PC-3 (cell line): ENCODE data around the gene GREB1L. TPM values are rescaled to one million over a fixed set of nuclear protein-coding genes. Genes with fewer than 3 reads are reported as not detected.
A peak's percentile ranks its signal among the peaks of the same experiment; 100 is the strongest.

Experiments used
- ATAC-seq: fragments of 200-7000 bp; cut with Tn5 transposase; 2 replicates; pipeline ENCODE4 v1.9.1; 2020; ENCODE audit warnings: mild to moderate bottlenecking, moderate library complexity
- BruUV-seq: library from RNA; stranded (reverse); fragments of 400-500 nt; replicated peaks from 2 replicates; lab custom pipeline; 2021; lab: Mats Ljungman, UMichigan
- CTCF ChIA-PET: fragments of 300-600 bp; sonication (Branson Sonifier 250); formaldehyde crosslinking; loops from one replicate; lab custom pipeline; 2022; ENCODE audit warnings: antibody characterized with exemption; lab: Charles Lee
- POLR2A ChIA-PET: fragments of 300-600 bp; sonication (Branson Sonifier 250); formaldehyde crosslinking; loops from one replicate; lab custom pipeline; 2022; ENCODE audit warnings: antibody characterized with exemption; ENCODE audit not compliant: unreplicated experiment; lab: Charles Lee
- DNase-seq: peaks from one replicate; pipeline ENCODE4 v3.0.0-alpha.2; 2015
- H2AFZ ChIP-seq: fragments of 300-600 bp; sonication (generic); 2 replicates; pipeline ENCODE4 v1.6.0; 2016; ENCODE audit warnings: antibody characterized with exemption, low read length
- H3F3A ChIP-seq: fragments of 300-600 bp; sonication (generic); one replicate; pipeline ENCODE4 v1.6.0; 2017; ENCODE audit warnings: antibody characterized with exemption, low read length, control low read depth, mild to moderate bottlenecking; ENCODE audit not compliant: unreplicated experiment
- H3K27ac ChIP-seq: fragments of 300-600 bp; sonication (generic); 2 replicates; pipeline ENCODE4 v1.5.1; 2016; ENCODE audit warnings: mild to moderate bottlenecking, low read length
- H3K27me3 ChIP-seq: fragments of 300-600 bp; sonication (generic); 2 replicates; pipeline ENCODE4 v1.6.1; 2016; ENCODE audit warnings: low read length, mixed read lengths
- H3K36me3 ChIP-seq: fragments of 300-600 bp; sonication (generic); 2 replicates; pipeline ENCODE4 v1.6.1; 2016; ENCODE audit warnings: low read depth, mixed run types, low read length, mixed read lengths
- H3K4me1 ChIP-seq: fragments of 300-600 bp; sonication (generic); 2 replicates; pipeline ENCODE4 v1.5.1; 2016; ENCODE audit warnings: low read length; ENCODE audit not compliant: insufficient read depth
- H3K4me2 ChIP-seq: fragments of 300-600 bp; sonication (generic); 2 replicates; pipeline ENCODE4 v1.6.0; 2016; ENCODE audit warnings: low read length
- H3K4me3 ChIP-seq: fragments of 300-600 bp; sonication (generic); 2 replicates; pipeline ENCODE4 v1.5.1; 2016; ENCODE audit warnings: mild to moderate bottlenecking, low read length, mixed read lengths
- H3K79me2 ChIP-seq: fragments of 300-600 bp; sonication (generic); 2 replicates; pipeline ENCODE4 v1.6.1; 2017; ENCODE audit warnings: low read length, mixed read lengths
- H3K9ac ChIP-seq: fragments of 300-600 bp; sonication (generic); 2 replicates; pipeline ENCODE4 v1.6.0; 2016; ENCODE audit warnings: mild to moderate bottlenecking, low read length
- H3K9me2 ChIP-seq: fragments of 300-600 bp; sonication (generic); replicated peaks from 2 replicates; pipeline ENCODE4 v1.6.1; 2016; ENCODE audit warnings: mixed run types, low read length, mixed read lengths
- H3K9me3 ChIP-seq: fragments of 300-600 bp; sonication (generic); 2 replicates; pipeline ENCODE4 v1.6.1; 2016; ENCODE audit warnings: low read length, mixed read lengths
- H4K20me1 ChIP-seq: fragments of 300-600 bp; sonication (generic); 2 replicates; pipeline ENCODE4 v1.6.1; 2016; ENCODE audit warnings: low read length, mixed read lengths
- EZH2 ChIP-seq: fragments of 300-600 bp; sonication (generic); IDR thresholded peaks from one replicate; pipeline ENCODE4 v1.6.1; 2017; ENCODE audit warnings: antibody characterized with exemption, mild to moderate bottlenecking, low read length; ENCODE audit not compliant: unreplicated experiment
- EZH2phosphoT487 ChIP-seq: fragments of 300-600 bp; sonication (generic); IDR thresholded peaks from 2 replicates; pipeline ENCODE4 v1.6.1; 2018; ENCODE audit warnings: mild to moderate bottlenecking, antibody characterized with exemption, low read length, borderline replicate concordance
- intact Hi-C: fragments of 100-400 bp; cut with micrococcal nuclease; formaldehyde crosslinking; loops from 2 replicates; pipeline ENCODE4 v1.9.0; 2023
- total RNA-seq: library from RNA; depleted of rRNA; stranded (reverse); fragments of >200 nt; gene quantifications from 2 replicates; pipeline ENCODE4 v1.2.3, GENCODE V29; 2014
- TF ChIP-seq, protein P1 (sequence below): fragments of 300-600 bp; sonication (generic); conservative IDR thresholded peaks from 2 replicates; pipeline ENCODE4 v1.5.1; 2017; ENCODE audit warnings: antibody characterized with exemption, low read depth, mild to moderate bottlenecking, low read length

The GREB1L gene
- total RNA-seq, 1 experiment from 2014 or later, result 10.3 TPM

DNA sequence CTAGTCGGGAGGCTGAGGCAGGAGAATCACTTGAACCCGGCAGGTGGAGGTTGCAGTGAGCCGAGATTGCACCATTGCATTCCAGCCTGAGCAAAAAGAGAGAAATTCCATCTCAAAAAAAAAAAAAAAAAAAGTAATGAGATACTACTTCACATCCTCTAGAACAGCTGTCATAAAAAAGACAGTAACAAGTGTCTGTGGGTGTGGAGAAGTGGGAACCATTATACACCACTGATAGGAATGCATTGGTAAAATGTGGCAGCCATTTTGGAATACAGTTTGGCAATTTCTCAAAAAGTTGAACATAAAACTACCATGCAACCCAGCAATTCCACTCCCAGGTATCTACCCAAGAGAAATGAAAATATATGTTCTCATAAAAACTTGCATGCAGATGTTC is 166.6 kb downstream of the GREB1L start:
- H3K4me1 ChIP-seq, result no peaks in the 10 kb centered on the region
- H2AFZ ChIP-seq, result no peak overlapping the region
- ChIA-PET CTCF (no interaction called here), POLR2A (no interaction called here)
- no peak overlapping the region for H3K4me2 ChIP-seq
- no peaks in the 10 kb centered on the region for H3K36me3 ChIP-seq
- H3K9me2 ChIP-seq, result no peaks in the 10 kb centered on the region
- ATAC-seq, result no peak
- H3K79me2 ChIP-seq, result no peaks in the 10 kb centered on the region
- H4K20me1 ChIP-seq, result no peaks in the 10 kb centered on the region
- no peak for DNase-seq
- H3K9ac ChIP-seq, result no peak overlapping the region
- no peak overlapping the region for H3K4me3 ChIP-seq
- H3K27ac ChIP-seq, result no peak overlapping the region
- no peaks in the 10 kb centered on the region for H3F3A ChIP-seq
- H3K27me3 ChIP-seq, result no peaks in the 10 kb centered on the region
- H3K9me3 ChIP-seq, result no peaks in the 10 kb centered on the region
- TF ChIP-seq EZH2phosphoT487 (no peak), EZH2 (no peak)
- TF ChIP-seq, protein P1, sequence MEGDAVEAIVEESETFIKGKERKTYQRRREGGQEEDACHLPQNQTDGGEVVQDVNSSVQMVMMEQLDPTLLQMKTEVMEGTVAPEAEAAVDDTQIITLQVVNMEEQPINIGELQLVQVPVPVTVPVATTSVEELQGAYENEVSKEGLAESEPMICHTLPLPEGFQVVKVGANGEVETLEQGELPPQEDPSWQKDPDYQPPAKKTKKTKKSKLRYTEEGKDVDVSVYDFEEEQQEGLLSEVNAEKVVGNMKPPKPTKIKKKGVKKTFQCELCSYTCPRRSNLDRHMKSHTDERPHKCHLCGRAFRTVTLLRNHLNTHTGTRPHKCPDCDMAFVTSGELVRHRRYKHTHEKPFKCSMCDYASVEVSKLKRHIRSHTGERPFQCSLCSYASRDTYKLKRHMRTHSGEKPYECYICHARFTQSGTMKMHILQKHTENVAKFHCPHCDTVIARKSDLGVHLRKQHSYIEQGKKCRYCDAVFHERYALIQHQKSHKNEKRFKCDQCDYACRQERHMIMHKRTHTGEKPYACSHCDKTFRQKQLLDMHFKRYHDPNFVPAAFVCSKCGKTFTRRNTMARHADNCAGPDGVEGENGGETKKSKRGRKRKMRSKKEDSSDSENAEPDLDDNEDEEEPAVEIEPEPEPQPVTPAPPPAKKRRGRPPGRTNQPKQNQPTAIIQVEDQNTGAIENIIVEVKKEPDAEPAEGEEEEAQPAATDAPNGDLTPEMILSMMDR, result no peak
- intact Hi-C loops, result no loop called here
- no TSS peak for BruUV-seq

DNA sequence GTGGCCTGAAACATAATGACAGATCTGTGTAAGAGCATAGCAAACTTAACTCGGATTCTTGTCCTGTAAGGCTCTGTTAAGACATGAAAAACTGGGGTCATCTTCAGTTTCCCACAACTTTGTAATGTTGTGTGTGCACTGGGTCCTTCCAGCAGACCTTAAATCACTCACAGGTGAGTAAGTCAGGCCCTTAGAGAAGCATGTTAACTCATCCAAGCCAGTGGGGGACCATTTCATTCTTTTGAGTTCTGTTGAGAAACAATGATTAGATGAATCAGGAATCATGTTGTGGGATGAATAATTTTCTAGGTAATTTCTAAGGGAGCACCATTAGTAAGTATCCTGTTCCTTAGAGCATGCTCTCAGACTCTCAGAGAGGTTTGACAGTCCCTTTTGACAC is 191.4 kb downstream of the GREB1L start:
- H3K27ac ChIP-seq, result no peak overlapping the region
- no peaks in the 10 kb centered on the region for H3K27me3 ChIP-seq
- no TSS peak for BruUV-seq
- no peak overlapping the region for H3K9ac ChIP-seq
- no peaks in the 10 kb centered on the region for H3K9me3 ChIP-seq
- no peaks in the 10 kb centered on the region for H3K36me3 ChIP-seq
- H3K79me2 ChIP-seq, result no peaks in the 10 kb centered on the region
- no peak overlapping the region for H2AFZ ChIP-seq
- no peaks in the 10 kb centered on the region for H3K4me1 ChIP-seq
- intact Hi-C loops, result no loop called here
- DNase-seq (no peak), ATAC-seq (no peak)
- no peaks in the 10 kb centered on the region for H4K20me1 ChIP-seq
- no peaks in the 10 kb centered on the region for H3K9me2 ChIP-seq
- CTCF ChIA-PET, result no interaction called here
- POLR2A ChIA-PET, result no interaction called here
- H3F3A ChIP-seq, result no peaks in the 10 kb centered on the region
- H3K4me2 ChIP-seq, result no peak overlapping the region
- TF ChIP-seq EZH2 (no peak), EZH2phosphoT487 (no peak)
- TF ChIP-seq, protein P1, result no peak
- H3K4me3 ChIP-seq, result no peak overlapping the region

DNA sequence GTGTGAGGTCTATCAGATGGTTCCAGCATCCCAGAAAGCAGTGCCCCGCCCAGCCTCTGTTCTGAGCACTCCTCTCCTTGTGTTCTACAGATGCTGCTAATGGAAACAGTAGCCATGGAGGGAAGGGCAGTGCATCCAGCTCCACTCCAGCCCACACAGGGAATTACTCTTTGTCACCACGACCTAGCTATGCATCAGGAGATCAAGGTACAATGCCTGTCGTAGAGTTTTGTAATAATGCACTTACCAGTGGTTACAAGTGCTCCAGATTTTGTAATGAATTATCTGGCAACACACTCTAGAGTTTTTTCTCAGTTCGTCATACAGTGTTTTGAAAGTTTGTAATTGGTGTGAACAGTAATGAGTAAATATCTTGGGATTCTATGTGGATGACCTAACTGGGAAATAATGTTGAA is 197.4 kb downstream of the GREB1L start:
- DNase-seq (peak; percentile 56), ATAC-seq (peak; percentile 28)
- peak overlapping the region; percentile 15 for H3K4me2 ChIP-seq
- H3K9me3 ChIP-seq, result no peaks in the 10 kb centered on the region
- H3K79me2 ChIP-seq, result no peaks in the 10 kb centered on the region
- H3K36me3 ChIP-seq, result no peaks in the 10 kb centered on the region
- no peaks in the 10 kb centered on the region for H4K20me1 ChIP-seq
- no peak overlapping the region for H2AFZ ChIP-seq
- no peaks in the 10 kb centered on the region for H3F3A ChIP-seq
- ChIA-PET CTCF (interaction anchor here (1.3 kb wide), 1 partner anchor 198 kb away, joined by 3 read pairs; no protein-coding TSS in a partner anchor), POLR2A (no interaction called here)
- H3K27ac ChIP-seq, result peak overlapping the region; percentile 66
- no peak for TF ChIP-seq EZH2
- BruUV-seq, result no TSS peak
- peaks cover 20% of the 10 kb centered on the region for H3K4me1 ChIP-seq
- no peaks in the 10 kb centered on the region for H3K9me2 ChIP-seq
- H3K9ac ChIP-seq, result peak overlapping the region; percentile 2; the same call in 1 of the 2 replicates
- H3K4me3 ChIP-seq, result no peak overlapping the region
- intact Hi-C loops, result no loop called here
- H3K27me3 ChIP-seq, result no peaks in the 10 kb centered on the region
